VCaP (cell line): Measurements from ENCODE around the gene OR5H1.
A peak's percentile ranks its signal among the peaks of the same experiment; 100 is the strongest.

Experiments used
- H3K27ac ChIP-seq: fragments of 450-650 bp; 2 replicates; pipeline ENCODE4 v1.5.1; 2017
- TF ChIP-seq, protein P1 (sequence below): fragments of 450-650 bp; conservative IDR thresholded peaks from 2 replicates; pipeline ENCODE4 v1.5.1; 2017; ENCODE audit warnings: mild to moderate bottlenecking, moderate library complexity

OR5H1 gene

DNA sequence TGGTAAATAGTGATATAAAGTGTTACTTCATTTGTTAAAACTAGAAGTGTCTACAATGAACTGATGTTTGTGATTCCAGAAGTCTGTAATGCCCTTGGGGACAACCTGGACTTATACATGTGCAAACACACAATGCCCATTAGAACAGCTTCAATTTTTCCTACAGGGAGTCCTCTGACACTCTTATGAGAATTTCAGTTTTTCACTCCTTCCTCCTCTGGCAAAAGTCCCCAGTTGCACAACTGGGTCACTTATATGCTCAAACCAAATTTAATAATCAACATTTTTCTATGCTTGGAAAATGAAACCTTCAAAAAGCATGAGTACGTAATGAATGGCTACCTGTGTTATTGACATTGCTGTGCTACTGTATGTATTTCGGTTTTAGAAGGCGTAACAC, 35.9 kb downstream of the OR5H1 start, which contains the start of gene OR5H15:
Gene OR5H15, plus strand, starts transcription at position 301 of the 400 bp plus-strand sequence. CDS start 2,004 bp downstream, outside the sequence.
- H3K27ac ChIP-seq: no peak within 1 kb of the TSS
- TF ChIP-seq, protein P1, sequence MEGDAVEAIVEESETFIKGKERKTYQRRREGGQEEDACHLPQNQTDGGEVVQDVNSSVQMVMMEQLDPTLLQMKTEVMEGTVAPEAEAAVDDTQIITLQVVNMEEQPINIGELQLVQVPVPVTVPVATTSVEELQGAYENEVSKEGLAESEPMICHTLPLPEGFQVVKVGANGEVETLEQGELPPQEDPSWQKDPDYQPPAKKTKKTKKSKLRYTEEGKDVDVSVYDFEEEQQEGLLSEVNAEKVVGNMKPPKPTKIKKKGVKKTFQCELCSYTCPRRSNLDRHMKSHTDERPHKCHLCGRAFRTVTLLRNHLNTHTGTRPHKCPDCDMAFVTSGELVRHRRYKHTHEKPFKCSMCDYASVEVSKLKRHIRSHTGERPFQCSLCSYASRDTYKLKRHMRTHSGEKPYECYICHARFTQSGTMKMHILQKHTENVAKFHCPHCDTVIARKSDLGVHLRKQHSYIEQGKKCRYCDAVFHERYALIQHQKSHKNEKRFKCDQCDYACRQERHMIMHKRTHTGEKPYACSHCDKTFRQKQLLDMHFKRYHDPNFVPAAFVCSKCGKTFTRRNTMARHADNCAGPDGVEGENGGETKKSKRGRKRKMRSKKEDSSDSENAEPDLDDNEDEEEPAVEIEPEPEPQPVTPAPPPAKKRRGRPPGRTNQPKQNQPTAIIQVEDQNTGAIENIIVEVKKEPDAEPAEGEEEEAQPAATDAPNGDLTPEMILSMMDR: no peak

DNA sequence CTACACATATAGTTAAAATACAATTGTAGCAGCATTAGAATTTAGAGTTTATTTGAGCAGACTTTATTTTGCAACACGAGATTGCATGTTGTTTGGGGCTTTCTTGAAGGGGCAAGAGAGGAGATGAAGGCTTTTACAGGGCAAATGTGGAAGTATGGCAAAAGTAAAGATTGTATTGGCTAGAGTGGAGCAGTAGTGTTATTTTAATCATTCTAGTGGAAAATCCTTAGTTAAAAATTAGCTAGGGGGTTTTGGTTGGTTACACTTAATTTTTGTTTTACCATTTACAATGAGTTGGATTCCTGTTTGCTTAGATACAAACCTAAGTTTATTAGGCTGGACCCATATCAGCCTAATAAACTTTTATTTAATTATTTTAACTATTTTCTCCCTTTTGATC, 40.5 kb downstream of the OR5H1 start:
- peak overlapping the region; percentile 49 for H3K27ac ChIP-seq
- TF ChIP-seq, protein P1: no peak

DNA sequence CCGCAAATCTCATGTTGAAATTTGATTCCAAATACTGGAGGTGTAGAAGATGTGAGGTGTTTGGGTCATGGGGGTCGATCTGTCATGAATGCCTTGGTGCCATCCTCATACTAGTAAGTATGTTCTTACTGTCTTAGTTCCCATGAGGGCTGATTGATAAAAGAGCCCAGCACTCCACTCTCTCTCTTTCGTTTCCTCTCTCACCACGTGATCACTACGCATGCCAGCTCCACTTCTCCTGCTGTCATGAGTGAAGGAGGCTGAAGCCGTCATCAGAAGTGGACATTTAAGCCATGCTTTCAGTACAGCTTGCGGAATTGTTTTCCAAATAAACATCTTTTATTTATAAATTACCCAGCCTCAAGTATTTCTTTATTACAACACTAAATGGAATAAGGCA, 42.1 kb downstream of the OR5H1 start:
- TF ChIP-seq, protein P1: no peak
- no peak overlapping the region for H3K27ac ChIP-seq

DNA sequence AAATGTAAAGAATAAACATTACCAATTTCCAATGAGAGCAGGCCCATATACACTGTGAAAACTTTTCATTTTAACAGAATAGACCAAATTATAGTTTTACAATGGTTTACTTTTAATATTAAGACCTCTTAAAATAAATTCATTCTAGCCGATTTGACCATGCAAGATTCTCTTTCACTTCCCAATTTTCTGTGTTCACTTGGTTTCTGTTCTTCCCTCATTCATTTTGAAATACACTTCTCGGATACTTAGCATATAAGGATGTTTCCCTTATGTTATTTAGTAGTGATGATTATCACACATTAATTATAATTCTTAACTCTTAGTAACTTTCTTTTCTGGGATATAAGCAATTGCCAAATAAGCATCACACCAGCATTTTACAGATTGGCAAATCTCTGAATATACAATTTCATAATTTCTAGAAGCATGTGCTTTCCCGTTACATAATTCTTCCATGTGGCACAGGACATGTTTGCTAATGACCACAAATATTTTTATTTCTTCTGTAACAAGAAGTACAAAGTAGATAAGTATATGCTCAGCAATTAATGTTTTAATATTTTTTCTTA, 49.9 kb downstream of the OR5H1 start:
- TF ChIP-seq, protein P1: no peak
- no peak overlapping the region for H3K27ac ChIP-seq

DNA sequence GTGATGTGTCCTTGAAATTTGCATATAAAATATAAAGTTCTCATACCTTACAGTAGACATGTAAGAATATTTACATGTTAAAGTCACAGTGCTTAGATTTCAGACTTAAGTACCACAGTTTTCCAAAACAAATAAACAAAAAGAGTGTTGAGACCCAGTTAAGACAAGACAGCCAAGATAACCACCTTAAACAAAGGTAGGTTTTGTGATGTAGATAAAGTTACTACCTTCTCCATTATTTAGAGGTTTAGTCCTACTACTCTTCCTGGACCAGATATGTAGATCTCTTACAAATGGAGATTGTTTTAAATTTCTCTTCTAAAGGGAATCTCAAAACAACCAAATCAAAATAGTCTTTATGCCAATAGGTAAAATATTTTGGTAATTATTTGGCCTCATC, 51.7 kb downstream of the OR5H1 start:
- H3K27ac ChIP-seq: no peak overlapping the region
- TF ChIP-seq, protein P1: no peak

DNA sequence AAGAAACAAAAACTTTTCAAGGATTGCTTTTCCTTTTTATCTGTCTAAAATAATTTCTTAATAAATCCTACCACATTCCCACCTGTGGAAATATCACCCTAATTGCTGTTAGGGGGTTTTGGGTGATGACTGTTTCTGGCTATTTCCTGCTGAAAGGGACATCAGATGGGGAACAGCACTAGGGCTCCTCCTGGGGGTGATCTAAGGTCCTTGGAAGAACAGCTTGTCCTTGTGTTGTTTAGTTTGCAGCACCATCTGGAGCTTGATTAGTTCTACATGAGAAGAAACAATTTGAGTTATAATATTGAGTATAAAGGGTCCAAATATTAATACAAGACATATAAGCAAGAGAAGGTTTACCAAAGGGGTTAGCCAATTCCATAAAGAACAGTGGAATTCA, 54.7 kb downstream of the OR5H1 start:
- H3K27ac ChIP-seq: no peak overlapping the region
- TF ChIP-seq, protein P1: peak; percentile 77
